ENCODE data around the gene DENND1A. TPM values are rescaled to one million over a fixed set of nuclear protein-coding genes. Genes with fewer than 3 reads are reported as not detected.

Gene DENND1A
- total RNA-seq, 1 donor from 2014 or later = 12.6 TPM

DNA sequence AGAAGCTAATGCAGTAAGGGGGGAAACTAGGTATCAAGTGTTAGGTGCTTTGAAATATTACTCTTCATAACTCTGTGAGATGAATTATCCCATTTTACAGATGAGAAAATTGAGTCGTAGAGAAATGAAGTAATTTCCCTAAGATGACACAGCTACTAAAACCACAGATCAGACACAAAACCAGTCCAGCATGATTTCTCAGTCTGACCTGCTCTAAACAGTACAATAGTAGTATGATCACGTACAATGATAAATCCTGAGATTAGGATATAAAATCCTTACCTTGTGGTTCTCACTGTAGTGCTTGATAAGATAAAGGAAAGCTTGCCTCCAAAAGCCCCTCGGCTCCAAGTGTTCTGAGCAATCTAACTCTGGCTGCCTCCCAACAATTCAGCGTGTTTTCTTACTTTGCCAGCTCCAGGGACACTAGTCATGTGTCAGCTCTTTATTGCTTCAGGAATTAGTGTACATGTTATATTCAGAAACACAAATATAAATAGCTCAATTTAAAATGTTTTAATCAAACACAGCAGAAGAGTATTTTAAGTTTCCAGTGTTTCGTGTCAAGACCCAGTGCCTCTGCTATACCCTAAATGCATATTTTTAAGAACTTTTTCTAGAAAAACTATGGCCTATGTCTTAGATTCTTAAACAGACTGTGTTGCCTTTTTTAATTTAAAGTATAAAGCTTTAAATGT, 243.6 kb downstream of the DENND1A start:
- intact Hi-C loops (cut with DNase I) = no loop called here
- ATAC-seq (ENCODE audit: poor library complexity) = peak; percentile 85
- DNase-seq = no peak

DNA sequence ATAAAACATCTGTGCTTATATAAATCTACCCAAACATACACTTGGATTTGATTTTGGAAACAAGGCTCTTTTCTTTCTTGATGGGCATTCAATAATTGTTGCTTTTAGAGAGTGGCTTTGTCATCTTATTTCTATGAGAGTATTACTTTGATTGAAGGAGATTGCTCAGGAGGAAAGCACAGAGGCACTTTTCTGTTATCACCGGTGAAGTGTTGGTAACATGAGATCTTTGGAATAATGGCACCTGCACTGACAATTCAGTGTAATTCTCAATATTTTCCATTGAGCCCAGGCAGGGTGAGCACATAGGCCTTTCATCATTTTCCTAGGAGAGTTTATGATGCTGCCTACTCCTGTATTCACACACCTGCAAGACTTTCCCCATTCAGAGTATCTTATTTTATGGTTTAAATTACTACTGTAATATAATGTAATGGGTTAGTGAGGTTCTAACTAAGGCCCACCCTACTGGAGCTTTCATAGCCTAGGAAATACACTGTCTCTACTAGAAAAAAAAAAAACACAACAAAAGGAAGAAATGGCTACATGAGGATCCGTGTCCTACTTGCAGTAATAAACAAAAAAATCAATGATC, 244.3 kb downstream of the DENND1A start:
- ATAC-seq (ENCODE audit: poor library complexity) (no peak), DNase-seq (no peak)
- intact Hi-C loops (cut with DNase I) = no loop called here

DNA sequence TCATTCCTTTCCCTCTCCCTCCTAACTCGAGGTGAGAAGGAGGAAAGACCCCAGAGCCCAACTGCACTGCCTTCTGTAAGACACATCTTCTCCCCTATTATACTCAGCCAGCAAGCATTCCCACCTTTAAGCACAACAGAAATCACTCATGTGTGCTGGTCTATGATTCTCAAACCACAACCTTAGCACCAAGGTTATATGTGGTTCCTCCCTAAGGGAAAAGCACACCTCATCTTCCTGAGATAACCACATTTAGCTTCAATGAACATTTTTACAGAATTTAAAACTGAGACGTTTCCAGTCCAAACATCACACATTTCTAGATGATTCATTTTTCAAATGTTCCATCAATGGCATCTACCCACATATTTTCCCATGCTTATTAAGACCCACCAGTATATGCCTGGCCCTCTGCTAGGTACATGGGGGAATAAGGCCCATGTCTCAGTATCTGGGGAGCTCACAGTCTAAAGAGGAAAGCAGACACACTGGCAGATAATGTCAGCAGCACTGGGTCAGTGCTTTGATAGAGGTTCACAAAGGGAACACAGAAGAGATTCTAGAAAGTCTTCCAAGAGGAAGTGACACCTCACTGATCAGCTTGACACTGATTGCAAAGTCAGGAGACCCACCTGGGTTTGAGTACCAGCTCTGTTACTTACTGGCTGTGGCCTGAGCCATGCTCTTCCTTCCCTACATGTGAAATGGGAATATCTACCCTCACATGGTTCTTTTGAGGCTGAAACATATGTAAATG, 245.4 kb downstream of the DENND1A start:
- no peak for ATAC-seq (ENCODE audit: poor library complexity)
- intact Hi-C loops (cut with DNase I) = no loop called here
- DNase-seq = no peak

DNA sequence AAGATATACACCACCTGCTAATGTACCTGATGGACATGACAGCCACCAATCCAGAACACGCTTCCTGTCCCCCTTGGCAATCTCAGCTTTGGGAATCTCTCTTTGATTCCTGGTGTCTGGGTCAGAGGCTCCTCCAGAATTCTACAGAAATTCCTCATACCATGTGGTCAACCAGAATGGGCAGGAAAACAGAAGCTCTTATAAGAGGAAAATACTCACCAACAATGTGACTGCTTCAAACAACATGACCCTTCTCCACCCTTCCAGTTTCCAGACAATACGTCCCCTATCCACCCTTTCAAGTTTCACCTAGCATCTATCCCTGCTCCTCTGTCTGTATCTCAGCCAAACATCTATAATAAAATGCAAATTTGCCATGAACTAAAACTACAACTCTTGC, 247.2 kb downstream of the DENND1A start:
- DNase-seq = no peak
- intact Hi-C loops (cut with DNase I) = no loop called here
- no peak for ATAC-seq (ENCODE audit: poor library complexity)

DNA sequence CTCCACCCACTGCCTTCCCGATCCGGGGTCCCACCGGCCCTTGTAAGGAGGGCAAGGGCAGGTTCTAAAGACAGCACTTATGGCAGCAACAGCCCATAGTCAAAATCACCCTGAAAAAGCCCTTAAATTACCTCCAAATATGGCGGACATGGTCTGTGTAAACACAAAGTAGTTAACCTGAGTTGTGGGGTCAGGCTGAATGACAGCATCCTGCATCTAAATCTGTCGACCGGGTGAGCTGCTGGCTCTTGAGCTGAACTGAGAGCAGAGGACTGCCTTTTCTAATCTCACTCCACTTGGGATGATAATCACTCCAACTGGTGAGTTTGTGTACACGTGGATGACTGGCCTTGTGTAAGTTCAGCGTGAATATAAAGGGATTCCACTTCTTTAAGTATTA, 249.6 kb downstream of the DENND1A start:
- no peak for DNase-seq
- ATAC-seq (ENCODE audit: poor library complexity) = peak; percentile 70
- intact Hi-C loops (cut with DNase I) = no loop called here

DNA sequence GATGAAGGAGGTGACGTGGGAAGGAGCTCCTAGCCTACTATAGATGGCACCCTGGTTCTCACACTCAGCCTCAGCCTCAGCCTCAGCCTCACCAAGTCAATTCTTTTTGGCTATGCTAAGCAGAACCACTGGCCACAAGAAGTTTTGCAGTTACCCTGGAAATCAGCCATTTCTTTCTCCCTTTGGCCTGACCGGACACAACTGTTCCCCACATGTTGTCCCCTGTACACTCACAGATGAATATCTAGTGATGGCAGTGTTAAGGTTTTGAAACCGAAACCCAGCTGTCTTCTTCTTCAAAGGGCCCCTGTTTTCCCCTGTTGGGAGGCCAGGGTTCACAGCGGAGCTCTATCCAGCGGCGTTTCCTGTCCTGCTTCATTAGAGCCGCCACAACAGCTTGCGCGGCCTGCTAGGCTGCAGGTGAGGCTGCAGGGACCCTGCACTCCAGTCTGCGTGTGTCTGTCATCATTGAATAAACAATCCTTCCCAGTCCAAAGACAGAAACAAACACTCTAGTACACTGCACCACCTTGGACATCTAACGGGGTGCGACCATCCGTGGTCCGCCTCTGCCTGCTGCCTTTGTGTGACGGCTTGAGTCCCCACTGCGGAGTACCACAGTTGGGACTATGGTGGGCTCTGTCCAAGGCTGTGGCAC, 250.5 kb downstream of the DENND1A start:
- ATAC-seq (ENCODE audit: poor library complexity) (peak; percentile 31), DNase-seq (no peak)
- intact Hi-C loops (cut with DNase I) = no loop called here

DNA sequence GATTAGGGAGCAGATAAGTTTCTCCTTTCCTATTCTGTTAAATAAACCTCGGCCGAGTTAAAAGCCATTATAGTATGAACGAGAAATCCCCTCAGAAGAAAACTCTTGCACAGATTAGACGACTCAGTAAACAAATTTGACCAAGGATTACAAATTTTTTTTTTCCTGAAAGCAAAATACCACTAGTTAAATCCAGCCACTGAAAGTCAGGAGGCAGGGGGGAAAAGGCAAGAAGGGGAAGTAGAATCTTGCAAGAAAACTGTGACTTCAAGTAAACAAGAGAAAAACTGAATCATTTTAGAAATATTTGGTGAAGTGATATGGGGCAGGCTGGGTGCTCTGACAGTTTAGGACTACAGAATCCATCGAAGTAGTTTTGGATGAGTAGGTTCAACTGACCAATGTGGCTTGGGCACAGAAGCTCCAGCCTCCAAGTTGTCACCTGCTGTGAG, 251.0 kb downstream of the DENND1A start:
- no peak for DNase-seq
- intact Hi-C loops (cut with DNase I) = no loop called here
- ATAC-seq (ENCODE audit: poor library complexity) = no peak

DNA sequence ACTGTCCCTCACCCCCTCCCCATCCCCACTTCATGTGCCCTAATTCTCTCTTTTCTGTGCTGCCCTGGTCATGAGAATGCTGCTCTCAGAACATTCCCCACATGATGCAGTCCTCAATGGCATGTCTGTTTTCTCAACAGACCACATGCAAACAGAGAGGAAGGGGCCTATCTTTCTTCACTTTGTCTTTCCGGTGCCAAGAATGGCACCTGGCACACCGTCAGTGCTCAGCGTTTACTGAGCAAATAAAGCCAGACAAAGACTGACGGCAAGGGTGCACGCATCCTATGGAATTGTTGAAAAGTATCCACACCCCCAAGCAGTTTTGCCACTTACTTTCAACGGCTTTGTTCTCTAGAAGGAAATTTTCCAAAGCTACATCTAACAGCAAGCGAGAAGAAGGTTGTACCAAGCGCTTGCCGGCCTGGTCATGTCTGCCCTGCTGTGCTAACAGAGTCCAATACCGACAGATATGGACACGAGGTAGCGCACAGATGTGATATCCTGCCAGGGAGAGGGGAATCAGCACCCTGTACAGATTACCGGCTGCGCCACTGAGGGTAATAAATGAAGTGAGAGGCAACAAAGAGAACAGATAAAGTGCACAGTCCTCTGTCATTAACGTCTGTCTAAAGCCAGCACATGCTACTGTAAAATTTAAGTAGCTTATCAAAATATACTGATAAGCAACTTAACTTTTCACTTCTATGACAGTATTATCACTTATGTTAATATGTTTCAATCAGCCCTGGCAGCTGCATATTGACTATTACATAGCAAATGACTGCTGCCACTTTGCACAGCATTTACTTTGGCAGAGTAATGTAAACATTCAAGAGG, 251.7 kb downstream of the DENND1A start:
- ATAC-seq (ENCODE audit: poor library complexity) (peak; percentile 45), DNase-seq (no peak)
- intact Hi-C loops (cut with DNase I) = no loop called here

DNA sequence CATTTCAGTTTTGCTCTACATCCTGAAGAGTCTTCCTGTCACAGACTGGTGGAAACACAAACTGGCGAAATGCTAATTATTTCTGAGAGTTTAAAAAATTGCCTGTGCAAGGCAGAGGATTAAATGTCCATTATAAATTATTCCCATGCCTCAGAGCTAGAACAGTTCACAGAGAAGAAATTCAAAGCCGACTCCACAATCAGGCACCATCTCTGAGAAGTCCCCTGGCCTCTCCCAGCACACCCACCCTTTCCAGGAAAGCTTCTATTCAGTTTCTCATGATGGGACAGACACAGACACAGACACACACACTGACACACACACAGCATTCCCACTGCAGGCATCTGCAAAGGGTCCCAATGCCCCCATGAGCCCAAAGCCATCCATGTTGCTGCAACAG, 253.1 kb downstream of the DENND1A start:
- no peak for DNase-seq
- no peak for ATAC-seq (ENCODE audit: poor library complexity)
- intact Hi-C loops (cut with DNase I) = no loop called here

DNA sequence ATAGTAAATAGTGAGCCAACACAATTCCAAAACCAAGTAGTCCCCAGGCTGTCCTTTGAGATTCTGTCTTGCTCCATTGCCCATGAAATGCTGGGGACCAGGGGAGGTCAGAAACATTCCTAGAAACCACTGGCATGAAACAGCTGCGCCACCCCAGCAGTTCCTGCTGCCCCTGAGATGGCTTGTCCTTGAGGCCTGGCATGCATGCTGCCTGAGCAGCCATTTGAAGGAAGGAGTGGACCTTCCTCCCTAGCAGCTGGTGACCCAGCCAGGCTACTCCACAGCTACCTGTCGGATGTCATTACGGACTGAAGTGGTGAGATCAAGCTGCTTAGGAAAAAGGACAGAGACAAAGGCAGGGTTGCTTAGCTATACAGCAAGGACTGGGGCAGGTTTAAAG, 260.6 kb downstream of the DENND1A start:
- intact Hi-C loops (cut with DNase I) = no loop called here

DNA sequence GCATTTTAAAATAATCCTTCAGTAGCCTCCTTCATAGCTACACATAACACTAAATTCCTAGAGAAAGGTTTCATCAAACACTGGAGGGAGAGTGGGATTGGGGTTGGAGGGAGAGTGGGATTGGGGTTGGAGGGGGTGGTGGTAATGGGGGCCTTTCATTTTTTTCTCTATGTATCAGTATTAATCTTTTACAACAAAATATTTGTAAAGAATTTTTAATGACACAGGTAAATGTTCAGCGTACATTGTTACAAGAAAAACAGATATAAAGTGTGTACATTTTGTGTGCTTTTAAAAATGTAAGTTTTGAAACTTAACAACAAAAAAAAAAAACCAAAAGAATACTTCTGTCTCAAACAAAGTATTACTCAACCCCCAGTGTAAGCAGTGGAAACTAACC, 266.4 kb downstream of the DENND1A start:
- DNase-seq (no peak), ATAC-seq (ENCODE audit: poor library complexity) (no peak)
- intact Hi-C loops (cut with DNase I) = no loop called here

More for the DNA sequence above, 260.6 kb downstream of the DENND1A start:
- ATAC-seq (ENCODE audit: poor library complexity) (no peak), DNase-seq (no peak)

DNA sequence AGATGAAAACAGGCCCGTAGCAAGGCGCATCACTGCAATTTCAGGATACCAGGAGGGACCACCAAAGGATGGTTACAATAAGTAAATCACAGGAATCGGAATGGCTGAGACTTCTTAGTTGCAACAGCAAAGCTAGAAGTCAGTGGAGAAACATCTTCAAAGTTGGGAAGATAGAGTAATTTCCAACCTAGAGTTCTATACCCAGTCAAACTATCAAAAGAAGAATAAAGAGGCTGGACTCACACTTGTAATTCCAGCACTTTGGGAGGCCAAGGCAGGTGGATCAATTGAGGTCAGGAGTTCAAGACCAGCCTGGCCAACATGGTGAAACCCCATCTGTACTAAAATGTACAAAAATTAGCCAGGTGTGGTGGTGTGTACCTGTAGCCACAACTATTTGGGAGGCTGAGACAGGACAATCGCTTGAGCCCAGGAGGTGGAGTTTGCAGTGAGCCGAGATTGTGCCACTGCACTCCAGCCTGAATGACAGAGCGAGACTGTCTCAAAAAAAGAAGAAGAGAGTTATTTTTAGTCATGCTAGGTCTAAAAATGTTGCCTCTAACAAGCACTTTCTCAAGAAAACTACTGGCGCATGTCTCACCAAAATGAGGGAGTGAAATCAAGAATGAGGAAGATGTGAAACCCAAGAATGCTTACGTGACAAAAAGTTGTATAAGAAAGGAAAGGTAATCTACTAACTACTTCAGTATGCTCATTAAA, 267.7 kb downstream of the DENND1A start:
- intact Hi-C loops (cut with DNase I) = no loop called here
- no peak for ATAC-seq (ENCODE audit: poor library complexity)

DNA sequence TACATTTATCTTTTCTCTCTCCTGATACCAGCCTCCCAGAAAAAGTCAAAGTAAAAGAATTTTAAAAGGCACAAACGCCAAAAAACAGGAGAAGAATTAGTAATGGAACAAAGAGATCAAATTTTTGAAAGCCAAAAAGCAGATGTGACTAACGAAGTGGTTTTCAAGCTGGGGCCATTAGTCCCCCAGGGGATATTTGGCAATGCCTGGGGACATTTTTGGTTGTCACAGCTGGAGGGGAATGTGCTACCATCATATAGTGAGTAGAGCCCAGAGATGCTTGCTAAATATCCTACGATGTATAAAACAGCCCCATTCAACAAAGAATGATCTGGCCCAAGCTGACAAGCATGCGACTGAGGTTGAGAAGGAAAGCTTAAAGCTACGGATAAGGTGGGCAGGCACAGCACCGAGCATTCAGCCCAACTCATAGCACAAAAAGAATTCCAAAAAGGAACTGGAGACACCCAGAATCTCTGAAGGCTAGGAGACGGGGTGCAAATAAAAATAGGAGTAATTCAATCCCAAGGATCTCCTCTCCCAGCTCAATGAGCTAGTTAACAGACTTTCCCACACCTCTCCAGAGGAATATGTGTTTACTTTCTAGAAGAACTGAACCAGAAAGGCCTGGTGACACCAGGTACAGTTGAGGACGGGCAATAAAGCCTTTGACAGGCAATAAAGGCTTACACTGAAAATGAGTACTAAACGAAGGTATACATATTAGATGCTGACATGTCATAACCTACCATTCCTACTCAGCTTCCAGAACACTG, 269.0 kb downstream of the DENND1A start:
- DNase-seq = no peak
- intact Hi-C loops (cut with DNase I) = no loop called here
- ATAC-seq (ENCODE audit: poor library complexity) = no peak

More for the DNA sequence above, 267.7 kb downstream of the DENND1A start:
- no peak for DNase-seq

DNA sequence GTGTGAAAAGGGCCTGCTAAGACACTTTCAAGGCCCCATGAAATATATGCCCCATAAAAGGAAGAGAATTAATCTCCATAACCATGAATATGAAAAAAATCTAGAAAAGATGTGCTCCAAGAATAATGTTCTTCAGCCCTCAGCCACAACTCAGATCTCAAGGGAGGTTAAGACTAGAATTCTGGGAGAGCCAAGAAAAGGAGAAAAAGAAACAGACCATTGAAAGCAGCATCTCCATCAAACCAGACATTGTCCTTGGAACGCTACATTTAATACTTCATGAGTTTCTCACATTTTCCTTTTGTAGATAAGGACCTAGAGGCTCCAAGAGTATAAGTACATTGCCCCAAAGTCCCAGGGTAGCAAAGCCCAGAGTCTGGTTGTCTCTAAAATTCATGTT, 270.6 kb downstream of the DENND1A start:
- ATAC-seq (ENCODE audit: poor library complexity) (no peak), DNase-seq (no peak)
- intact Hi-C loops (cut with DNase I) = no loop called here

DNA sequence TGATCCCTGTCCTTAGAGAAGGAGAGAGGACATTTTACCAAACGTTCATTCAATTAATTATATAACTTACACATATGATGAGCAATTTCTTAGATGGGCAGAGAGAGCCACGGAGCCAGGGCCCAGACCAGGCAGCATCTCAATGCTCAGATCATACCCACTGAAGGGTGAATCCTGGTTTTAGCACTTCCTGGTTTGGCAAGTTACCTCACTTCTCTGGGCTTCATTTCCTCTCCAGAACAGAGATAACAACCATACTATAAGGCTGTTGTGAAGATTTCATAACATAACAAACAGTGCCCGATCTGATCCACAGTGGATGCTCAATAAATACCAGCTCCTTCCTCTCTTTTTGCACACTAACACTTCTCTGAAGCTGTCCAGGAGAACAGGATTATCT, 271.1 kb downstream of the DENND1A start:
- ATAC-seq (ENCODE audit: poor library complexity) (no peak), DNase-seq (no peak)
- intact Hi-C loops (cut with DNase I) = no loop called here

DNA sequence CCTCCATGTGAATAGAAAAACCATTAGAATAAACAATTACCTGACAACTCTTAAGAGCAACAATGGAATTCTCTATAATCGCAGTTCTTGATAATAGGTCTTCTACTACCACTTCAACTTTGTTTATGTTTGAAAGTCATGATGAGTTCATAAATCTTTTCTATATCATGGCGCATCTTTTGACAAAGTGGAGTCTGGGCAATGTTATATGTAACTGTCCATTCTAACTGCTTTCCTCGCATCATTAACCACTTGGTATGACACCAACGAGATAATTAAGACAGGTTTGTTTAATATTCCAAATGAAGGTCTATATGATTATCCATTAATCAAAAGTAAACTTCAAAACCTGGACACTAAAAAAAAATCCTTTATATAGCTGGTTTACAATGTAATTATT, 272.0 kb downstream of the DENND1A start:
- no peak for DNase-seq
- ATAC-seq (ENCODE audit: poor library complexity) = no peak
- intact Hi-C loops (cut with DNase I) = no loop called here

DNA sequence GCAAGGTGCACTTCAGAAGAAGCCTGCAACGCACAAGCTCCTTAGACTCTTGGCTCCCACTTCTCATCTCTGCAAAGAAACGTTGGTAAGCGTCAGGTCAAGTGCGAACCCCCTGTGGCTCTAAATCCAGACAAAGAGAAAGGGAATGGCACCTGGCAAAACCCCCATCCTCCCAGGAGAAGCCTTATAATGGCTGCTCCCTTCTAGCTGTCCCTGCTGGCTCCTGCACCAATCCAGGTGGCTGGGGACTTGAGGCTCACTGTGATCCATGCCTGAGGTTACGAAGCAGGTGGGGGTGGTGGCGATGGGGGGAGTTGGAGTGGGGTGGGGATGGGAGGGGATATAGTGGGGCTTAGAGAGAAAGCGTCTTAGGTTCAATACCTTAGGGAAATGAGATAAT, 272.8 kb downstream of the DENND1A start:
- intact Hi-C loops (cut with DNase I) = no loop called here
- ATAC-seq (ENCODE audit: poor library complexity) = no peak
- DNase-seq = no peak
